ENCODE measurements around the gene MPDU1. TPM values are rescaled to one million over a fixed set of nuclear protein-coding genes. Genes with fewer than 3 reads are reported as not detected.

The MPDU1 gene
- total RNA-seq, 1 donor from 2014 or later: 56.3 TPM

GRCh38 chr17:7580604-7581575 is 2.8 kb upstream of the MPDU1 start:
- Histone ChIP-seq H3K4me3 (ENCODE audit: low read depth, low read length) (no peak overlapping the region), H3K36me3 (ENCODE audit: control insufficient read depth, insufficient read depth, low read length) (peaks cover 25% of the 10 kb centered on the region), H3K27me3 (ENCODE audit: control insufficient read depth, insufficient read depth, low read length) (no peaks in the 10 kb centered on the region)
- DNase-seq (ENCODE audit: low read depth): peak; percentile 57
- FAIRE-seq: no peak
- no peak for TF ChIP-seq CTCF (IDR thresholded peaks at IDR 0.05; ENCODE audit: insufficient read depth, low read length, severe bottlenecking)

GRCh38 chr17:7582396-7583252 is 1.0 kb upstream of the MPDU1 start:
- FAIRE-seq (no peak), DNase-seq (ENCODE audit: low read depth) (no peak)
- Histone ChIP-seq H3K4me3 (ENCODE audit: low read depth, low read length) (peak overlapping the region; percentile 57), H3K27me3 (ENCODE audit: control insufficient read depth, insufficient read depth, low read length) (no peaks in the 10 kb centered on the region), H3K36me3 (ENCODE audit: control insufficient read depth, insufficient read depth, low read length) (peaks cover 22% of the 10 kb centered on the region)
- TF ChIP-seq CTCF (IDR thresholded peaks at IDR 0.05; ENCODE audit: insufficient read depth, low read length, severe bottlenecking): no peak

- TF ChIP-seq CTCF (IDR thresholded peaks at IDR 0.05; ENCODE audit: insufficient read depth, low read length, severe bottlenecking): peak; percentile 82
- FAIRE-seq: peak; percentile 40
- DNase-seq (ENCODE audit: low read depth): peak; percentile 52
- H3K4me3 ChIP-seq (ENCODE audit: low read depth, low read length): no peak overlapping the region
- H3K27me3 ChIP-seq (ENCODE audit: control insufficient read depth, insufficient read depth, low read length): no peaks in the 10 kb centered on the region
- peaks cover 18% of the 10 kb centered on the region for H3K36me3 ChIP-seq (ENCODE audit: control insufficient read depth, insufficient read depth, low read length)
Observed at GRCh38 chr17:7586673-7587419, 3.2 kb downstream of the MPDU1 start.

- Histone ChIP-seq H3K4me3 (ENCODE audit: low read depth, low read length) (peak overlapping the region; percentile 78), H3K36me3 (ENCODE audit: control insufficient read depth, insufficient read depth, low read length) (peaks cover 17% of the 10 kb centered on the region)
- peak; percentile 55 for FAIRE-seq
Observed at GRCh38 chr17:7587420-7588151, 3.9 kb downstream of the MPDU1 start.

More at GRCh38 chr17:7587420-7588151, 3.9 kb downstream of the MPDU1 start:
- peak; percentile 5 for TF ChIP-seq CTCF (IDR thresholded peaks at IDR 0.05; ENCODE audit: insufficient read depth, low read length, severe bottlenecking)
- peak; percentile 75 for DNase-seq (ENCODE audit: low read depth)
- H3K27me3 ChIP-seq (ENCODE audit: control insufficient read depth, insufficient read depth, low read length): no peaks in the 10 kb centered on the region

Measured in bronchial epithelial cell (primary cell).